HG03378 (cell line): ENCODE results near the gene GTF2H1.
"Not testable (repeated sequence)": the region's sequence is repeated elsewhere in the genome, so short reads cannot be mapped to it uniquely, and the experiment has no call there.

ENCODE experiments used
- ATAC-seq: cut with Tn5 transposase; IDR thresholded peaks from one replicate; pipeline ENCODE4 v1.9.1; 2021; ENCODE audit warnings: mild to moderate bottlenecking, moderate library complexity; ENCODE audit not compliant: unreplicated experiment

GTF2H1 gene

DNA sequence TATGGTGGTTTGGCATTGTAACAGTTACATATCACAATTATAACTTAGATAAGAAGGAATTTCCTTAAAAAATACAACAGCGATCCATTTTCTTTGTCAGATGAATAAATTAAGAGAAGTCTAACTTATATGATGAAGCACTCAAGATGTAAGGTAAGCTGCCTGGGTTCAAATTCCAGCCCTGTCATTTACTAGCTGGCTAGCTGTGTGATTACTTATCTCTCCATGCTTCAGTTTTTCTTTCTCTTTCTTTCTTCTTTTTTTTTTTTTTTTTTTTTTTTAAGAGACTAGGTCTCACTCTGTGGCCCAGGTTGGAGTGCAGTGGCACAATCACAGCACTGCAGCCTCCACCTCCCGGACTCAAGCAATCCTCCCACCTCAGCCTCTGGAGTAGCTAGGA lies 49.8 kb downstream of the GTF2H1 start:
- ATAC-seq: no peak

DNA sequence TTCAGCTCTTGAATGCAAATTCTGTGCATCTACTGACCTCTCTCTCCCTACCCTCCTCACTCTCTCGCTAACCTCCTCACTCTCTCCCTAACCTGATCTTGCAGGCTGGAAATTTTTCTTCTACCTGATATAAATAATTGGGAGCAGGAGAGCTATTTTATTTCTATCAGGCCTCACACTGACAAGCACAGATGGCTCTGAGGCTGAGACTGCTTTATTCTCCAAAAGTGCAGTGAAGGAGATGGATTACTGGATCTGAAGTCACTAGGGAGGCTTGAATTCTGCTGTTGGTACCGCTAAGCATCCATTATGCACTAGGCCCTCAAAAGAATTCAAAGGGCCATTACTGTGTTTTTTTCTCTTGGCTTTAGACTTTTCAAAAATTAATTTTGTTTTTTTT lies 52.6 kb downstream of the GTF2H1 start:
- no peak for ATAC-seq

DNA sequence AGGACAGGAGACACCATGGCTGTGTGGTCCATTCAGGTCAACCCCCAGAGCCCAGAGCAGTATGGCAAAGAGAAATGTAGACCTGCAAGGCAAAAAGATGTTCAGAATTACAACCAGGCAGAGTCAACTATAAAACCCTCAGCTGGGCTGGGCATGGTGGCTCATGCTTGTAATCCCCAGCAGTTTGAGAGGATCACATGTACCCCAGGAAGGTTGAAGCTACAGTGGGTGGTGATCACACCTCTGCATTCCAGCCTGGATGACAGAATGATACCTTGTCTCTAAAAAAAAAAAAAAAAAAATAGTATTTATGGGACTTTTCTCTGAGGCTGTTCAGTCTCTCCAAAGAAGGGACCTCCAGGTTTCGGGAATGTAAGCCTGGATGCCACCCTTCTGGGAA lies 53.6 kb downstream of the GTF2H1 start:
- ATAC-seq: no peak

DNA sequence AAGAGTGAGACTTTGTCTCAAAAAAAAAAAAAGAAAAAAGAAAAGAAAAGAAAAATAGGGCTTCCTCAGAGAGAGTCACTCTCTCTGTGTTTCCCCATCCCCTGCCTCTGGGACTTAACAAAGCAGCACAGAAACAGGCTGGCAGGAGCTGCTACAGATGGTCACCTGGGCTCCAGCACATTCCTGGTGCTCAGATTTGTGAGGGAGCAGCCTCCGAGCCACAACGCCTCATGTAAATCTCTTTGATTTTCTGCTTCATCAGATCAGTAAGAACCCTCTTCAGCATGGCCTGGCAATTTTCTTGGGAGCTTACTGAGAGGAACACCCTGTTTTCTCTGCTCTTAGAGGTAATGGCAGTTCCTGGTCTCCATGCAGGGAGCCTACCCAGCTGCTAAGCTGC lies 56.8 kb downstream of the GTF2H1 start:
- ATAC-seq: no peak

DNA sequence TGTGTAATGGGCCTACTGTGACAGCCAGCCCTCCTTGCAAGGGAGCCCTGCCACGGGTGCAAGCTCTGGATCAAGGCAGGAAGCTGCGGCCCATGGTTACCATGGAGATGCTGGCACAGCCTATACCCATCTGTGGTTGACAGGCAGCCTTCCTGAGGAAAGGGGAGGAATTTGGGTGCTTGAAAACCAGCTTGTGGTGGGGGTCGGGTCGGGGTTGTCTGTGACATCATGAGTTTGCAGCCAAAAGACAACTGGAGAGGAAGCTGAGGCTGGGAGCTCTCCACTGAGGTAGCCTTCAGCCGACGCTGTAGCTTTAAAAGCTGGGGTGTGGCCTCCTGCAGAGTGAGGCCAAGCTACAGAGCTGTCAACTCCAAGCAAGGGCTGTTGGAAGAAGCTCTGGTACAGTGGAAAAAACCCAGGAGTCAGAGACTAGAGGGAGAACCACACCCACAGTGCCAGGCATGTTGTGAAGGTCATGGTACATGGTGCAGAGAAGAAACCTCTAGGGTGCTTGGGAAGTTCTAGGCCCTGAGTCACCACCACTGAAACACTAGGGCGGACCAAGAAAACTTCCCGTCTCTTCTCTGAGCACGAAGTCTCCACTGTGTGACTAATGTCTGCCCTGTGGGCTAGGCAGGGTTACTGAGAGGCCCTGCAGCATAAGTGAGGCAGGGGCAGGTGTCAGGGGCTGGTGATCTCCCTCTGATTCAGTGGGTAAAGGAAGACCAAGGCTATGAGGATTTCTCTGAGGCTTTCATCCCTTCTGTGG lies 61.2 kb downstream of the GTF2H1 start:
- ATAC-seq: peak; percentile 93

DNA sequence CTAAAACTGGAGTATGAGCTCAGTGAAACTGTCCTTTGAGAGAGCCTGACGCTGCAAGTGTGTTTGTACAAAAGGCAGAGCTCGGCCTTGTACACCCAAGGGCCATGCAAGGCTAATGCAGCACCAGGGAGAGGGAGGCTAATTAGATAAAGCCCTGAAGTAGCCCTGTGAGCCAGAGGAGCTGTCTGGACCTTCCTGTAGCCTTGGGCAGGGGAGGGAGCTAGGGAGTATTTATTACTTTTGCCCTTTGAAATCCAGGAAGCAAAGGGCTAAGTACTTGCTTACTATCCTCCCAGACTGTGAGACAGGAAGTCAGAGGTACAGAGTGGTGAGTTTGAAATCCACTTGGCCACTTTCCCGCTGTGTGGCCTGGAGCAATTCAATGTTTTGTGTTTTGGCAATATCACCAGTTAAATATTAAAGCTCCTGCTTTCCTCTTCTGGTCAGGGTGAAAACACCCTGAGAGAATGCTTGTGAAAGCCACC lies 61.8 kb downstream of the GTF2H1 start:
- peak; percentile 32 for ATAC-seq

DNA sequence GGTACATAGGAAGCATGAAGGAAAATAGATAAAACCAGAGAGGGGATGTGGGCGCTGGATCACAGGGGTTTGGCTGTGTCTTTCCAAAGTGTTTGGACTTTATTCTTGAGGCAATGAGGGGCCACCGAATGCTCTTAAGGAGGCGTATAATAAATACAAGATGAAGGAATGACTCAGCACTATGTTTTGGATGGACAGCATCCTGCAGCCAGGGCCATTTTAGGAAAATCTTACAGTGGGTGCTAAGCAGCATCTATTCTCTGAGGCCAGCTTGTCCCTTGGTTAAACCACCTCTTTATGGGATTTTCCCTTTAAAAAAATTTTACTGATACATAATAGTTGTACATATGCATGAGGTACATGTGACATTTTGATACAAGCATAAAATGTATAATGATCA lies 67.7 kb downstream of the GTF2H1 start:
- ATAC-seq: no peak

DNA sequence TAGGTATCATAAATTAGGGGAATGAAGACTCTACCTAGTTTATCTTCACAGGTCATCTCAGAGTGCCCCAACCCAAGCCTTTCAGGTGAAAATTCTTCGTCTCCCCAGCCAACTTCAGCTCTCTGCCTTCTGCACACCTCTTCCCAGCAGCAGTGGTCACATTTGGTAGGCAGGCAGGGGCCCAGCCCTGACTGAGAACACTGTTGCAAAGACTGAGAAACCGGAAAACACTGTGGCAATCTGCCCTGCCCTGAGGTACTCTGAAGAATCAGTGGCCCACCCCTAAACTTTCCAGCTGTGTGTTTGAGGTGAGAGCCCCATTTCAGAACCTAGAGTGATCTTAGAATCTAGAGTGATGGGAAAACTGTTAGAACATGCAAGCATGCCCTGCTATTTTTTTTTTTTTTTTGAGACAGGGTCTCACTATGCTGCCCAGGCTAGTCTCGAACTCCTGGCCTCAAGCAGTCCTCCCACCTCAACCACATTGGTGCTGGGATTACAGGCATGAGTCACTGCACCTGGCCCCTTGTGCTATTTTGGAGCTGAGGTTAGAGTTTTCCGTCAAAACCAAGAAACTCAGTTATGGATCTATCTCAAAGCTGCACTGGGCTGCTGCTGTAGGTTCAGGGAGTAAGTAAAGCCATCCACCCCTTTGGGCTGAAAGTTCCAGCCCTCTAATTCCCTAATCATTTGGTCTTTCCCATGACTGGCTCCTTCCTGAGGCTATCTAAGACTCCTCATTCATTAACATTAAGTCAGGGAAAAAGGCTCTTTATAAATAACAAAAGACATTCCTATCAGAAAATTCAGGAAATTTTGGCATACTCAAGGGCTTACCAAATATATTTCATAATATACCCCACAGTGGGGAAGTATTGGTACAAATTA lies 70.3 kb downstream of the GTF2H1 start:
- no peak for ATAC-seq

DNA sequence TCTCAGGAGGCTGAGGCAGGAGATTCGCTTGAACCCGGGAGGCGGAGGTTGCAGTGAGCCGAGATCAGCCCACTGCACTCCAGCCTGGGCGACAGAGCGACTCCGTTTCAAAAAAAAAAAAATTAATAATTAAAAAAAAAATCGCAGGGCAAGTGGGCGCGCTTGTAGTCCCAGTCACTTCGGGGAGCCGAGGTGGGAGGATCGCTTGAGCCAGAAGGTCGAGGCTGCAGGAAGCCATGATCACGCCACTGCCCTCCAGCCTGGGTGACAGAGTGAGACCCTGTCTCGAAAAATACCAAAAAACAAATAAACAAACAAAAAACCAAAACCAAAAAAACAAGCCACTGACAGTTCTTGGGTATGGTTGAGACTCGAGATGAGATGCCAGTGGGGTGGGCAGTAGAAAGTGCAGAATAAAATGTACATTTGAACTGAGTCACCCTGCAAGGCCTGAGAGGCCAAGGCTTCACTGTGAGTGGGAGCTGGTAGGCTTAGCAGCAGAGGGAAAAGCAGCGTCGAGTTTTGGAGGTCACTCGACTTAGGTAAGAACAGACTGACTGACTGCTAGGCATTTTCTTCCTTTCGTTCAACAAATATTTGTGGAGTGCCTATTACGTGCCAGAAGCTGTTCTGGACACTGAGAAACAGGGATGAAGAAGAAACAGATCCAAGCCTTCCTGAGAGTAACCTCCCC lies 71.4 kb downstream of the GTF2H1 start:
- peak; percentile 3 for ATAC-seq

DNA sequence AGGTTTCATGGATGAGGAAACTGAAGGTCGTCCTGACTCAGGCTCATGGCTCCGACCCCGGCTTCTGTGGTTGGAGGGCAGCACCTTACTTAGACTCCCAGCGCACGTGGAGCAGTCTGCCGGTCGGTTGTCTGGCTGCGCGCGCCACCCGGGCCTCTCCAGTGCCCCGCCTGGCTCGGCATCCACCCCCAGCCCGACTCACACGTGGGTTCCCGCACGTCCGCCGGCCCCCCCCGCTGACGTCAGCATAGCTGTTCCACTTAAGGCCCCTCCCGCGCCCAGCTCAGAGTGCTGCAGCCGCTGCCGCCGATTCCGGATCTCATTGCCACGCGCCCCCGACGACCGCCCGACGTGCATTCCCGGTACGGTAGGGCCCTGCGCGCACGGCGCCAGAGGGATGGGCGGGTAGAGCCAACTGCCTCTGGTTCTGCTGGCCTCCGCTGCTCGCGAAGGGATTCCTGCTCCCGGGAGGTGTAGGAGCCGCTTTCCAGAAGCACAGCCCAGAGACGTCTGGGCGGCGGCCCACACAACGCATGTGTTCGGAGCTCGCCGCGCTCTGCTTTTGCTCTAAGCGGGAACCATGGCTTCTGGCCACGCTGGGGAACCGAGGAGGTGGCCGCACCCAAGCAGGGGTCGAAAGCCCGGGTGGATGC lies 72.0 kb downstream of the GTF2H1 start, which contains the start of gene LDHA:
Gene LDHA, plus strand, starts transcription at position 289 of the 653 bp plus-strand sequence. CDS start 2,280 bp downstream, outside the sequence.
- peak; percentile 49 for ATAC-seq

DNA sequence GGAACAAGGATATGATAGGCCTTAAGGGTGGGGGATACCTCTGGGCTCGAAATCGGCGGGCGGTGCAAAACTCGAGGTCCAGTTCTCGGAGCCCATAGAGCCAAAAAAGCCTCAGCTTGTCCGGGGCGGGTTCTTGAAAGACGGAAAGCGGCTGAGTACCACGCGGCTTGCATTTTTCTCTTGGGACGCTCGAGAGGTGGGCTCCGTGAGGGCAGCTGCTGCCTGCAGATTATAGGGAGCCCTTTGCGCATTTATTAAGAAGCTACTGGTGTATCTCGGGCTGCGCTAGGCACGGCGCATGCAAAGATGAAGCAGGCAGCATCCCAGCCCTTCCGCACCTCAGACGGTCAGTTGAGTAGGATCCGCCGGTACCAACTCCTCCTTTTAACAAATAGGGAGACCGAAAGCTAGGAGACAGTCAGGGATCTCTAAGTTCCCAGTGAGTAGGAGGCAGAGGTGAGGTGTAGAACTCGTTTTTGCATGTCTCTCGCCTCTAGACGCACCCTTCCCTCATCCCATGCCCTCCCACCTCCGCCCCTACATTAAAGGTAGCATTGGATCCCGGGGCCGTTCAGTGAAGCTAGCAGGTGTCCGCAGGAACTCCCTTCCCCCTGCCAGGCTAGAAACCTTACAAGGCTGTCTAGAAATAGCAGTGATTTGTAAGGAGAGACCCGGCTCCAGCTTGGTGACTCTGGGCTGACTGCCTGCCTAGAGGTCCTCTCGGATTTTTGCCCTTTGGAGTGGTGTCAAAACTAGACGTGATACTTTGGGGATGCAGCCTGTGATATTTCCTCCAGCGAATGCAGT lies 72.8 kb downstream of the GTF2H1 start:
- no peak for ATAC-seq

DNA sequence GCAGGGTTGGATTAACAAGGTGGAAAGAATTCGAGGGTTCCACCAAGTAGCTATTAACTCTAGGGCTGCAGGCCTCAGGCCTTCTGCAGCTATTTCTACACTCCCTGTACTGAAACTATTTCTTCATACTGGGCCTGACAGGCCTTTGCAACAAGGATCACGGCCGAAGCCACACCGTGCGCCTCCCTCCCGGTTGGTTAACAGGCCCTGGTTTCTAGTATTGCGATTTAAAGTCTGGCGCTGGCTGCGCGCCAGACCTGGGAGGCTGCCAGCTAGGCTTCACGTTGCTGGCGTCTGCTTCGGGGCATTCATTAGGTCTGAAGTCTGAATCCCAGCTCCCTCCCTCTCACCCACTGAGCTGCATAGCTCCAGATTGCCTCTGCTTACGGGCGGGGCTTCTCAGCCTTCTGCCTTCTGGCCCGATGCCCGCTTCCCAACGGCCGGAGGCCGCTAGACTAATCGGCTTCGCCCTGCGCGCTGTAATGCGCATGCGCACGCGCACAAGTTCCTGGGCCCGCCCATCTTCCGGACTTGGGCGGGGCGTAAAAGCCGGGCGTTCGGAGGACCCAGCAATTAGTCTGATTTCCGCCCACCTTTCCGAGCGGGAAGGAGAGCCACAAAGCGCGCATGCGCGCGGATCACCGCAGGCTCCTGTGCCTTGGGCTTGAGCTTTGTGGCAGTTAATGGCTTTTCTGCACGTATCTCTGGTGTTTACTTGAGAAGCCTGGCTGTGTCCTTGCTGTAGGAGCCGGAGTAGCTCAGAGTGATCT lies 73.6 kb downstream of the GTF2H1 start:
- ATAC-seq: peak; percentile 56

DNA sequence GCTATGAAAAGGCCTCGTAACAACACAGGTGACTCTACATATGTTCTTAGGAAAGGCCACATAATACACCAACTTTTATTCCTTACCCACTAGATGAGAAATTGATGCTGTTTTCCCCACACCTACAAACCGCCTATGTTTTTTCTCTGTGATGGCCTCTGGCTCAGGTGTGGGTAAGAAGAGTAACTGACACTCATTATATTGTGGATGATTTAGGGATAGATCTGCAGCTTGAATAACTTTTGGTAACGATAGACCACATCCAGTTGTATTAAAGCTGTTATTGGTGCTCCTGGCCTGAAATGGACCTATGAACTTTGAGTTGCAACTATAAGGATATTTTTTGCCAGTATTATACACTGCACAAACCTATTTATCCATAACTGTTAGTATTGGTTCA lies 75.6 kb downstream of the GTF2H1 start:
- no peak for ATAC-seq

DNA sequence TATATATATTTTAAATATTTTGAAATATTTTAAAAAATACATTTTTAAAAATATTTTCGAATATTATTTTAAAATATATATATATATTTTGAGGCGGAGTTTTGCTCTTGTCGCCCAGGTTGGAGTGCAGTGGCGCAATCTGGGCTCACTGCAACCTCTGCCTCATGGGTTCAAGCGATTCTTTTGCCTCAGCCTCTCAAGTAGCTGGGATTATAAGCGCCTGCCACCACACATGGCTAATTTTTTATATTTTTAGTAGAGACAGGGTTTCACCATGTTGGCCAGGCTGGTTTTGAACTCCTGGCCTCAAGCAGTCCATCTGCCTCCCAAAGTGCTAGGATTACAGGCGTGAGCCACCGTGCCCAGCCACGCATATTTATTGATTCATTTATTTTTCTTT lies 78.7 kb downstream of the GTF2H1 start:
- ATAC-seq: not testable (repeated sequence)

DNA sequence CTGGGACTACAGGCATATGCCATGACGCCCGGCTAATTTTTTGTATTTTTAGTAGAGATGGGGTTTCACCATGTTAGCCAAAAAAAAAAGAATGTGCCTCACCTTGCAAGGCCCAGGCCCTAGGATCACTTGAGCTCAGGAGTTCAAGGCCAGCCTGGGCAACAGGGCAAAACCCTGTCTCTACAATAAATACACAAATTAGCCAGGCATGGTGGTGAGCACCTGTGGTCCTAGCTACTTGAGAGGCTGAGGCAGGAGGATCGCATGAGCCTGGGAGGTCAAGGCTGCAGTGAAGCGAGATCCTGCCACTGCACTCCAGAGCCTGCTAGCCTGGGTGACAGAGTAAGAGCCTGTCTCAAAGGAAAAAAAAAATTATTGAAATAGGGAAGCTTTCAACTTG lies 81.7 kb downstream of the GTF2H1 start:
- ATAC-seq: no peak

DNA sequence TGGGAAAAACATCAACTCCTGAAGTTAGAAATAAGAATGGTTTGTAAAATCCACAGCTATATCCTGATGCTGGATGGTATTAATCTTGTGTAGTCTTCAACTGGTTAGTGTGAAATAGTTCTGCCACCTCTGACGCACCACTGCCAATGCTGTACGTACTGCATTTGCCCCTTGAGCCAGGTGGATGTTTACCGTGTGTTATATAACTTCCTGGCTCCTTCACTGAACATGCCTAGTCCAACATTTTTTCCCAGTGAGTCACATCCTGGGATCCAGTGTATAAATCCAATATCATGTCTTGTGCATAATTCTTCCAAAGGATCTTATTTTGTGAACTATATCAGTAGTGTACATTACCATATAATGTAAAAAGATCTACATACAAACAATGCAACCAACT lies 85.0 kb downstream of the GTF2H1 start:
- ATAC-seq: not testable (repeated sequence)

DNA sequence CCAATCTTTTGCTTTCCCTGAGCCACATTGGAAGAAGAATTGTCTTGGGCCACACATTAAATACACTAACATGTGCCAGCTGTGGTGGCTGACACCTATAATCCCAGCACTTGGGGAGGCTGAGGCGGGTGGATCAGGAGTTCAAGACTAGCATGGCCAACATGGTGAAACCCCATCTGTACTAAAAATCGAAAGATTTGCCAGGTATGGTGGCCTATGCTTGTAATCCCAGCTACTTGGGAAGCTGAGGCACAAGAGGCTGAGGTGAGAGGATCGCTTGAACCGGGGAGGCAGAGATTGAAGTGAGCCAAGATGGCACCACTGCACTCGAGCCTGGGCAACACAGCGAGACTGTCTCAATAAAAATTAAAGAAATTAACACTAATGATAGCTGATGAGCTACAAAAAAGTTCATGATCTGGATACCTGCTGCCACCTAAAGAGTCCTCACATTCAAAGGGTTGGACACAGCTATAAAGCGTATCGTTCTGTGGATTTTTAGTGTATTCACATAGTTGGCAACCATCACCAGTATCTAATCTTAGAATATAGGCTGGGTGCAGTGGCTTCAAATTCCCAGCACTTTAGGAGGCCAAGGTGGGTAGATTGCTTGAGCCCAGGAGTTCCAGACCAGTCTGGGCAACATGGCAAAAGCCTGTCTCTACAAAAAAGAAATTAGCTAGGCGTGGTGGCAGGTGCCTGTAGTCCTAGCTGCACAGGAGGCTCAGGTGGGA lies 86.4 kb downstream of the GTF2H1 start:
- no peak for ATAC-seq

DNA sequence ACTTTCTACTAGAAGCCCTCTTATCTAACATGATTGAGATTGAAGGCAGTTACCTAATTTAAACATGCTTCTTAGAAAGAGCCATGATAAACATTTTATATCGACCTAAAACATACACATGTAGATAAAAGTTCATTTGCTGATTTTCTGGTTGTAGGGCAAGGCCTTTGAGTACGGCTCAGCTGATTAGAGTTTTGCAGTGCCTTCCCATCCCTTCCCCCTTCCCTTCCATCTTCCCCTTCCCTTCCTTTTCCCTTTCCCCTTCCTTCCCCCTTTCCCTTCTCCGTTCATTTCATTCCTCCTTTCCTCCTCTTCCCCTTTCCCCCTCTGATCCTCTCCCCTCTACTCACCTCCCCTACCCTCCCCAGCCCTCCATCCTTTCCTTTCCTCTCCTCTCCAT lies 94.1 kb downstream of the GTF2H1 start:
- ATAC-seq: no peak
